Measurements from ENCODE around the gene ACHE. TPM values are rescaled to one million over a fixed set of nuclear protein-coding genes. Genes with fewer than 3 reads are reported as not detected.
A peak's percentile ranks its signal among the peaks of the same experiment; 100 is the strongest.

ACHE gene
- total RNA-seq, 1 experiment from 2014 or later, result 0.40 TPM

GRCh38 chr7:100896732-100897608, 1.3 kb upstream of the ACHE start:
- DNase-seq (peak; percentile 37), ATAC-seq (peak; percentile 51)
- intact Hi-C loops (cut with micrococcal nuclease), result loop anchor here (1.0 to 10.0 kb wide), 4 partner anchors 70 to 238 kb away; partner anchors contain the start of gene MUC12
- no peak overlapping the region for H3K4me3 ChIP-seq (ENCODE audit: low read length)
- TF ChIP-seq EZH2 (IDR thresholded peaks at IDR 0.05; ENCODE audit: low read length, unreplicated experiment) (no peak), EZH2phosphoT487 (IDR thresholded peaks at IDR 0.05; ENCODE audit: borderline replicate concordance, low read length) (no peak), CTCF (conservative IDR thresholded peaks at IDR 0.05; ENCODE audit: low read depth, low read length) (peak; percentile 83)
- POLR2A ChIA-PET (ENCODE audit: unreplicated experiment), result no interaction called here
- H3K9me2 ChIP-seq (replicated peaks; ENCODE audit: low read length), result no peaks in the 10 kb centered on the region
- H3K9ac ChIP-seq (ENCODE audit: low read length), result no peak overlapping the region
- no peaks in the 10 kb centered on the region for H3K79me2 ChIP-seq (ENCODE audit: low read length)
- no peak overlapping the region for H3K4me2 ChIP-seq (ENCODE audit: low read length)
- H3F3A ChIP-seq (ENCODE audit: low read length, unreplicated experiment), result no peaks in the 10 kb centered on the region
- no TSS peak for BruUV-seq (replicated peaks)
- H4K20me1 ChIP-seq (ENCODE audit: low read length), result no peaks in the 10 kb centered on the region
- H2AFZ ChIP-seq (ENCODE audit: low read length), result no peak overlapping the region
- H3K4me1 ChIP-seq (ENCODE audit: insufficient read depth, low read length), result peaks cover 4% of the 10 kb centered on the region; the same call in 1 of the 2 replicates
- CTCF ChIA-PET, result no interaction called here
- no peaks in the 10 kb centered on the region for H3K9me3 ChIP-seq (ENCODE audit: low read length)
- peaks cover 17% of the 10 kb centered on the region for H3K27me3 ChIP-seq (ENCODE audit: low read length)
- no peaks in the 10 kb centered on the region for H3K36me3 ChIP-seq (ENCODE audit: low read depth, low read length)
- no peak overlapping the region for H3K27ac ChIP-seq (ENCODE audit: low read length)

- Histone ChIP-seq H3K79me2 (ENCODE audit: low read length) (no peaks in the 10 kb centered on the region), H3K4me1 (ENCODE audit: insufficient read depth, low read length) (peaks cover 11% of the 10 kb centered on the region), H3K9me2 (replicated peaks; ENCODE audit: low read length) (no peaks in the 10 kb centered on the region), H4K20me1 (ENCODE audit: low read length) (no peaks in the 10 kb centered on the region), H3K27me3 (ENCODE audit: low read length) (peaks cover 17% of the 10 kb centered on the region), H3K4me3 (ENCODE audit: low read length) (peak overlapping the region; percentile 38), H3K9ac (ENCODE audit: low read length) (no peak overlapping the region), H3K36me3 (ENCODE audit: low read depth, low read length) (no peaks in the 10 kb centered on the region), H2AFZ (ENCODE audit: low read length) (no peak overlapping the region), H3F3A (ENCODE audit: low read length, unreplicated experiment) (no peaks in the 10 kb centered on the region), H3K9me3 (ENCODE audit: low read length) (no peaks in the 10 kb centered on the region), H3K4me2 (ENCODE audit: low read length) (peak overlapping the region; percentile 65), H3K27ac (ENCODE audit: low read length) (no peak overlapping the region)
- ATAC-seq, result peak; percentile 6
- CTCF ChIA-PET, result interaction anchor here (0.6 kb wide), 1 partner anchor 69 kb away, joined by 4 read pairs; no protein-coding TSS in a partner anchor
- intact Hi-C loops (cut with micrococcal nuclease), result loop anchor here (5.0 to 10.0 kb wide), 2 partner anchors 71 to 239 kb away; partner anchors contain the start of gene MUC12
- DNase-seq, result no peak
- BruUV-seq (replicated peaks), result TSS peak; percentile 83
- TF ChIP-seq EZH2 (IDR thresholded peaks at IDR 0.05; ENCODE audit: low read length, unreplicated experiment), result peak; percentile 91
- TF ChIP-seq CTCF (conservative IDR thresholded peaks at IDR 0.05; ENCODE audit: low read depth, low read length), result no peak
- POLR2A ChIA-PET (ENCODE audit: unreplicated experiment), result interaction anchor here (0.7 kb wide), 1 partner anchor 73 kb away, joined by 3 read pairs; the partner anchor contains the start of gene MUC12
Observed at GRCh38 chr7:100895956-100896731, 456 bp upstream of the ACHE start.
